Skeletal muscle satellite cell (primary cell): ENCODE results near the gene PDCD6IP.

Source experiments
- H3K27me3 ChIP-seq: 2 replicates; pipeline ENCODE4 v1.7.0; 2013; ENCODE audit warnings: low read length; ENCODE audit not compliant: control insufficient read depth, insufficient read depth
- H3K36me3 ChIP-seq: 2 replicates; pipeline ENCODE4 v1.7.0; 2013; ENCODE audit warnings: mild to moderate bottlenecking, control low read depth, low read length; ENCODE audit not compliant: insufficient read depth
- H3K4me1 ChIP-seq: 2 replicates; pipeline ENCODE4 v1.7.0; 2013; ENCODE audit warnings: low read length; ENCODE audit not compliant: control insufficient read depth, insufficient read depth
- H3K4me2 ChIP-seq: 2 replicates; pipeline ENCODE4 v1.7.0; 2013; ENCODE audit warnings: mild to moderate bottlenecking, low read length
- H3K4me3 ChIP-seq: 2 replicates; pipeline ENCODE4 v1.7.0; 2013; ENCODE audit warnings: low read length
- H3K9ac ChIP-seq: 2 replicates; pipeline ENCODE4 v1.7.0; 2013; ENCODE audit warnings: mild to moderate bottlenecking, low read depth, low read length, moderate library complexity
- H3K9me3 ChIP-seq: replicated peaks from 2 replicates; pipeline ENCODE4 v1.7.0; 2013; ENCODE audit warnings: mild to moderate bottlenecking, control low read depth, low read length

PDCD6IP gene

GRCh38 chr3:33798113-33798417 is 365 bp upstream of the PDCD6IP start:
- Histone ChIP-seq H3K9ac (peak overlapping the region; percentile 99), H3K4me3 (peak overlapping the region; percentile 95), H3K27me3 (no peaks in the 10 kb centered on the region), H3K36me3 (peaks cover 8% of the 10 kb centered on the region), H3K4me1 (peaks cover 22% of the 10 kb centered on the region), H3K9me3 (no peaks in the 10 kb centered on the region), H3K4me2 (peak overlapping the region; percentile 89)

GRCh38 chr3:33799202-33799551 is 747 bp downstream of the PDCD6IP start:
- peak overlapping the region; percentile 95 for H3K4me3 ChIP-seq
- H3K9me3 ChIP-seq = no peaks in the 10 kb centered on the region
- H3K4me1 ChIP-seq = peaks cover 22% of the 10 kb centered on the region
- H3K27me3 ChIP-seq = no peaks in the 10 kb centered on the region
- H3K36me3 ChIP-seq = peaks cover 13% of the 10 kb centered on the region
- peak overlapping the region; percentile 89 for H3K4me2 ChIP-seq
- H3K9ac ChIP-seq = peak overlapping the region; percentile 99

GRCh38 chr3:33803252-33803651 is 4.8 kb downstream of the PDCD6IP start:
- no peak overlapping the region for H3K9ac ChIP-seq
- no peaks in the 10 kb centered on the region for H3K27me3 ChIP-seq
- no peak overlapping the region for H3K4me2 ChIP-seq
- no peaks in the 10 kb centered on the region for H3K9me3 ChIP-seq
- peaks cover 14% of the 10 kb centered on the region for H3K36me3 ChIP-seq
- peaks cover 22% of the 10 kb centered on the region for H3K4me1 ChIP-seq
- no peak overlapping the region for H3K4me3 ChIP-seq

GRCh38 chr3:33803894-33804526 is 5.6 kb downstream of the PDCD6IP start:
- H3K4me1 ChIP-seq = peaks cover 30% of the 10 kb centered on the region
- no peak overlapping the region for H3K9ac ChIP-seq
- H3K27me3 ChIP-seq = no peaks in the 10 kb centered on the region

GRCh38 chr3:33807191-33807590 is 8.8 kb downstream of the PDCD6IP start:
- H3K27me3 ChIP-seq = no peaks in the 10 kb centered on the region
- no peaks in the 10 kb centered on the region for H3K9me3 ChIP-seq
- no peak overlapping the region for H3K4me3 ChIP-seq
- peaks cover 15% of the 10 kb centered on the region for H3K4me1 ChIP-seq
- peaks cover 10% of the 10 kb centered on the region for H3K36me3 ChIP-seq
- no peak overlapping the region for H3K9ac ChIP-seq
- H3K4me2 ChIP-seq = no peak overlapping the region

More at GRCh38 chr3:33803894-33804526, 5.6 kb downstream of the PDCD6IP start:
- H3K36me3 ChIP-seq = peaks cover 14% of the 10 kb centered on the region
- no peak overlapping the region for H3K4me2 ChIP-seq
- H3K4me3 ChIP-seq = no peak overlapping the region
- no peaks in the 10 kb centered on the region for H3K9me3 ChIP-seq

- Histone ChIP-seq H3K4me2 (no peak overlapping the region), H3K9me3 (no peaks in the 10 kb centered on the region), H3K27me3 (no peaks in the 10 kb centered on the region), H3K9ac (no peak overlapping the region), H3K4me3 (no peak overlapping the region), H3K36me3 (peaks cover 11% of the 10 kb centered on the region), H3K4me1 (peaks cover 15% of the 10 kb centered on the region)
Measured at GRCh38 chr3:33808559-33808958, 10.1 kb downstream of the PDCD6IP start.

- peaks cover 15% of the 10 kb centered on the region for H3K4me1 ChIP-seq
- peaks cover 17% of the 10 kb centered on the region for H3K36me3 ChIP-seq
- no peak overlapping the region for H3K4me3 ChIP-seq
- no peak overlapping the region for H3K4me2 ChIP-seq
- H3K9ac ChIP-seq = no peak overlapping the region
- H3K9me3 ChIP-seq = no peaks in the 10 kb centered on the region
- no peaks in the 10 kb centered on the region for H3K27me3 ChIP-seq
Measured at GRCh38 chr3:33810545-33810944, 12.1 kb downstream of the PDCD6IP start.

GRCh38 chr3:33821989-33822388 is 23.6 kb downstream of the PDCD6IP start:
- Histone ChIP-seq H3K36me3 (peaks cover 53% of the 10 kb centered on the region), H3K4me3 (no peak overlapping the region), H3K4me2 (no peak overlapping the region), H3K9ac (no peak overlapping the region), H3K27me3 (no peaks in the 10 kb centered on the region), H3K9me3 (no peaks in the 10 kb centered on the region), H3K4me1 (peaks cover 11% of the 10 kb centered on the region)

- no peaks in the 10 kb centered on the region for H3K27me3 ChIP-seq
- H3K9ac ChIP-seq = no peak overlapping the region
- peaks cover 70% of the 10 kb centered on the region for H3K36me3 ChIP-seq
- H3K4me3 ChIP-seq = no peak overlapping the region
- no peak overlapping the region for H3K4me2 ChIP-seq
- H3K9me3 ChIP-seq = no peaks in the 10 kb centered on the region
- peaks cover 11% of the 10 kb centered on the region for H3K4me1 ChIP-seq
Measured at GRCh38 chr3:33823821-33824220, 25.4 kb downstream of the PDCD6IP start.

- H3K36me3 ChIP-seq = peaks cover 79% of the 10 kb centered on the region
Measured at GRCh38 chr3:33825111-33825510, 26.7 kb downstream of the PDCD6IP start.

GRCh38 chr3:33826206-33826605 is 27.8 kb downstream of the PDCD6IP start:
- no peak overlapping the region for H3K4me3 ChIP-seq
- H3K4me2 ChIP-seq = no peak overlapping the region
- peaks cover 20% of the 10 kb centered on the region for H3K4me1 ChIP-seq
- H3K9me3 ChIP-seq = no peaks in the 10 kb centered on the region
- H3K36me3 ChIP-seq = peaks cover 72% of the 10 kb centered on the region
- no peak overlapping the region for H3K9ac ChIP-seq
- no peaks in the 10 kb centered on the region for H3K27me3 ChIP-seq

More at GRCh38 chr3:33825111-33825510, 26.7 kb downstream of the PDCD6IP start:
- Histone ChIP-seq H3K4me1 (peaks cover 11% of the 10 kb centered on the region), H3K4me2 (no peak overlapping the region), H3K4me3 (no peak overlapping the region), H3K27me3 (no peaks in the 10 kb centered on the region), H3K9me3 (no peaks in the 10 kb centered on the region), H3K9ac (no peak overlapping the region)

- Histone ChIP-seq H3K36me3 (peaks cover 70% of the 10 kb centered on the region), H3K9ac (no peak overlapping the region), H3K4me3 (no peak overlapping the region), H3K9me3 (no peaks in the 10 kb centered on the region), H3K27me3 (no peaks in the 10 kb centered on the region), H3K4me2 (no peak overlapping the region), H3K4me1 (peaks cover 22% of the 10 kb centered on the region)
Measured at GRCh38 chr3:33826688-33827087, 28.3 kb downstream of the PDCD6IP start.
